ENCODE measurements around the gene PSPH.

- TF ChIP-seq POLR2AphosphoS5 (IDR thresholded peaks at IDR 0.05), result no peak
- TF ChIP-seq CTCF (IDR thresholded peaks at IDR 0.05), result no peak
- no peak for TF ChIP-seq POLR2A (IDR thresholded peaks at IDR 0.05)
These were observed 44.0 kb downstream of the PSPH start for GRCh38 chr7:56007167-56007652.
